HG03097 (cell line): ENCODE data around the gene OCLN.
A peak's percentile ranks its signal among the peaks of the same experiment; 100 is the strongest.
"Not testable (repeated sequence)": the region's sequence is repeated elsewhere in the genome, so short reads cannot be mapped to it uniquely, and the experiment has no call there.

Experiments used
- ATAC-seq: cut with Tn5 transposase; IDR thresholded peaks from one replicate; pipeline ENCODE4 v1.9.1; 2021; ENCODE audit not compliant: unreplicated experiment, low FRiP score

The OCLN gene

GRCh38 chr5:69492391-69492922 is at the start of gene OCLN:
TSS of gene OCLN (plus strand) at chr5:69492790. CDS start at chr5:69504245, 11,455 bp downstream.
- ATAC-seq, result no peak

GRCh38 chr5:69444127-69444754 is 48.3 kb upstream of the OCLN start:
- ATAC-seq, result no peak

- ATAC-seq, result no peak
Observed at GRCh38 chr5:69449511-69449910, 43.1 kb upstream of the OCLN start.

- no peak for ATAC-seq
Observed at GRCh38 chr5:69450116-69450515, 42.5 kb upstream of the OCLN start.

GRCh38 chr5:69450527-69450926 is 42.1 kb upstream of the OCLN start:
- not testable (repeated sequence) for ATAC-seq

- no peak for ATAC-seq
Observed at GRCh38 chr5:69451941-69452647, 40.5 kb upstream of the OCLN start.

- not testable (repeated sequence) for ATAC-seq
Observed at GRCh38 chr5:69453487-69453886, 39.1 kb upstream of the OCLN start.

- no peak for ATAC-seq
Observed at GRCh38 chr5:69454460-69455249, 37.9 kb upstream of the OCLN start.

GRCh38 chr5:69455428-69455988 is 37.1 kb upstream of the OCLN start:
- ATAC-seq, result not testable (repeated sequence)

GRCh38 chr5:69462170-69462569 is 30.4 kb upstream of the OCLN start:
- no peak for ATAC-seq

GRCh38 chr5:69466375-69466774 is 26.2 kb upstream of the OCLN start:
- ATAC-seq, result not testable (repeated sequence)

- peak; percentile 83 for ATAC-seq
Observed at GRCh38 chr5:69467442-69468225, 25.0 kb upstream of the OCLN start.

- ATAC-seq, result no peak
Observed at GRCh38 chr5:69468631-69469030, 24.0 kb upstream of the OCLN start.

- not testable (repeated sequence) for ATAC-seq
Observed at GRCh38 chr5:69471516-69471915, 21.1 kb upstream of the OCLN start.

- ATAC-seq, result not testable (repeated sequence)
Observed at GRCh38 chr5:69472535-69473143, 20.0 kb upstream of the OCLN start.

GRCh38 chr5:69477170-69477569 is 15.4 kb upstream of the OCLN start:
- no peak for ATAC-seq

- not testable (repeated sequence) for ATAC-seq
Observed at GRCh38 chr5:69478296-69478695, 14.3 kb upstream of the OCLN start.

GRCh38 chr5:69484891-69485290 is 7.7 kb upstream of the OCLN start:
- ATAC-seq, result no peak

- ATAC-seq, result no peak
Observed at GRCh38 chr5:69485471-69485870, 7.1 kb upstream of the OCLN start.

GRCh38 chr5:69489246-69489645 is 3.3 kb upstream of the OCLN start:
- ATAC-seq, result no peak
